ENCODE data around the gene LRRC4C.

LRRC4C gene

DNA sequence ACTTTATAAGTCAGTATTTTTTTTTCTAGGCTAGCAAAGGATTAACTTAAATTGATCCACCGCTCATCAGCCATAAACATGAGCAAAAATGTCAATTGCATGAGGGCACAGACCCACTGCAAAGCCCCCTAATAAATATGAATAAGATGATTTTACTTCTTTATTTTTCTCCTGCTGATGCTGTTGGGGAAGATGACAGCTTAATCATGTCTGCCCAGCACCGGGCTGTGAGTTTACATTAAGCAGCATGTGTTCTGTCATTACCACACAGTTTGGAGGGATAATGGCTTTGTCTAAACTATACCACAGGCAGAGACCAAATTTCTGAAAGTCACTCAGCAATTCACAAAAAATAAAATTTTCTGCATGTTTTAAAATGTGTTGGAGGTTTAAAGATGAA, 346.3 kb downstream of the LRRC4C start:
- peaks cover 4% of the 10 kb centered on the region for H3K9me3 Mint-ChIP-seq

DNA sequence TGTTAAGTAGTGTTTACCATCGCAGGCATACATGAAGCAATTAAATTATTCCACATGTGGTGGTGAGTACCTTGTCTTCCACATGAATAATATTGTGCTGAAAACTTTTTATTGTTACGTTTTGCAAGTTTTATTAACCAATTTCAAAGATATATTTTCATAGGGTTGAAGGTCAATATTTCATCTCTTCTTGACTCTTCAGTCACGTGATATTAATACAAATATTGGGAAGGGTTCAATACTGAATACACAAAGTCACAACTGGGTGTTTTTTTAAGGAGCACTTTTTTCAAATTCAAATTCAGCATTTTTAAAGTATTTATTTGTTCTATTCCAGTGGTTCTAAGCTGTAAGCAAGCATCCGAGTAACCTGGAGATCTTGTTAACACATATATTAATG, 348.9 kb downstream of the LRRC4C start:
- Mint-ChIP-seq H3K4me3 (no peak overlapping the region), H3K27me3 (no peaks in the 10 kb centered on the region), H3K4me1 (ENCODE audit: low read depth) (no peaks in the 10 kb centered on the region), H3K27ac (no peak overlapping the region), H3K9me3 (peaks cover under 1% of the 10 kb centered on the region), H3K36me3 (ENCODE audit: low read depth) (no peaks in the 10 kb centered on the region)

More for the DNA sequence above, 346.3 kb downstream of the LRRC4C start:
- Mint-ChIP-seq H3K4me3 (no peak overlapping the region), H3K27ac (no peak overlapping the region), H3K36me3 (ENCODE audit: low read depth) (no peaks in the 10 kb centered on the region), H3K4me1 (ENCODE audit: low read depth) (no peaks in the 10 kb centered on the region), H3K27me3 (no peaks in the 10 kb centered on the region)

DNA sequence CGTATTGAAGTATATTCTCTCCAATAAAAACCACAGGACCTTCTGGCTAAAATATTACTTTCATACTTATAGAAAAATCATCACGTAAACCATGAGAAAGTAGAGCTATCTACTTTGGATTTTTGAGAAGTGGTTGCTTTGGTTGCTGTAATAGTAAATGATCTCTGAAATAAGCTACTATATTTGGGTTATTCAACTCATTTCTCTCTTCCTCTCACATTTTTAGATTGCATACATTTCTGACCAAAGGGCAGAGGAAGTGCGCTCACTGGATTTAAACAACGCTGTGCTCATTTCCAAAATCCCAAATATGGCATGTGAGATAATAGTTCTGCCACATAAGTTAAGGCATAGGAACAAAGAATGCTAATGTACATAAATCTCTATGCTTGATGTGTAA, 357.0 kb downstream of the LRRC4C start:
- Mint-ChIP-seq H3K4me3 (no peak overlapping the region), H3K4me1 (ENCODE audit: low read depth) (no peaks in the 10 kb centered on the region), H3K27me3 (no peaks in the 10 kb centered on the region), H3K36me3 (ENCODE audit: low read depth) (no peaks in the 10 kb centered on the region), H3K27ac (no peak overlapping the region), H3K9me3 (peaks cover 20% of the 10 kb centered on the region)

GRCh38 chr11:41099654-41100053, 359.8 kb downstream of the LRRC4C start:
- Mint-ChIP-seq H3K27ac (no peak overlapping the region), H3K36me3 (ENCODE audit: low read depth) (no peaks in the 10 kb centered on the region), H3K4me3 (no peak overlapping the region), H3K4me1 (ENCODE audit: low read depth) (no peaks in the 10 kb centered on the region), H3K27me3 (no peaks in the 10 kb centered on the region), H3K9me3 (peaks cover 17% of the 10 kb centered on the region)

DNA sequence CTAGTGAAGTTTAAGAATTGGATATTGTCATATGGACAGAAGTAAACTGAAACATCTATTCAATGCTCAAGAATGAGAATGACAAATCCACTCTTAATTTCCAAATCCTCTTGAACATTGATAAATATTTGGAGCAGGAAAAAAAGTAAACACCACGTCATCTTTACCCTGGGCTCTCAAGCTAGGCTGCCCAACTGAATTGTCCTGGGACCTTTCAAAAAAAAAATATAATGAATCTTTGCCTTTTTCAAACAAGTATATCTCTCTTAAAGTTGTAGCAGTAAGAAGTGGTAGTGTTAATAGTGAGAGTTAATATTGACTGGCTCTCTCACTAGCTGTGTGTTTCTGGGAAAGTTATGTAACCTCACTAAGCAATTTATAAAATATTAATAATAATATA, 374.3 kb downstream of the LRRC4C start:
- H3K4me1 Mint-ChIP-seq (ENCODE audit: low read depth), result no peaks in the 10 kb centered on the region
- H3K9me3 Mint-ChIP-seq, result peaks cover 7% of the 10 kb centered on the region
- no peak overlapping the region for H3K4me3 Mint-ChIP-seq
- no peak overlapping the region for H3K27ac Mint-ChIP-seq
- no peaks in the 10 kb centered on the region for H3K27me3 Mint-ChIP-seq
- no peaks in the 10 kb centered on the region for H3K36me3 Mint-ChIP-seq (ENCODE audit: low read depth)

DNA sequence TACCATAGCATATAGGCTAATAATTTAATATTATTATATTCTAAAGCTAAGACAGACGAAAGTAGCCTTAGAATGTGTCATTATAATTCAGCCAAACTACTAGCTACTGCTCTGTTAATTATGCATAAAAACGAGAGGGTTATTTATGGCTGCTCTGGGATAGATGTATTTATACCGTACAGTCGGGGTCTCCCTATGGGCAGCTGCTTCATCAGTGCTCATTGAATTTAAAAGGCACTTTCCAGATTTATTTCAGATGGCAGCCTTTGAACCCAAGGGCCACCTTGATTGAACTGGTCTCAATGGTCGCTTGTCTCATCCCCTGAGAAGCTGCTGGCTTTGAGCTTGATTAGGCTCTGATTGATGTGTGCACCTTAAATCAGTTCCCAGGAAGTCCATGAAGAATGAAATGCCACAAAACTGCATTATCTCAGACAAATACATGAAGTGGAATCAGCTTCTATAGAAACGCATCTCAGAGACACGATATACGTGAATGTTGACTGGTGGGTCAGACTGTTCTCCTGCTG, 377.6 kb downstream of the LRRC4C start:
- H3K27me3 Mint-ChIP-seq, result no peaks in the 10 kb centered on the region
- H3K4me3 Mint-ChIP-seq, result no peak overlapping the region
- no peak overlapping the region for H3K27ac Mint-ChIP-seq
- peaks cover 7% of the 10 kb centered on the region for H3K9me3 Mint-ChIP-seq
- no peaks in the 10 kb centered on the region for H3K36me3 Mint-ChIP-seq (ENCODE audit: low read depth)
- H3K4me1 Mint-ChIP-seq (ENCODE audit: low read depth), result no peaks in the 10 kb centered on the region

DNA sequence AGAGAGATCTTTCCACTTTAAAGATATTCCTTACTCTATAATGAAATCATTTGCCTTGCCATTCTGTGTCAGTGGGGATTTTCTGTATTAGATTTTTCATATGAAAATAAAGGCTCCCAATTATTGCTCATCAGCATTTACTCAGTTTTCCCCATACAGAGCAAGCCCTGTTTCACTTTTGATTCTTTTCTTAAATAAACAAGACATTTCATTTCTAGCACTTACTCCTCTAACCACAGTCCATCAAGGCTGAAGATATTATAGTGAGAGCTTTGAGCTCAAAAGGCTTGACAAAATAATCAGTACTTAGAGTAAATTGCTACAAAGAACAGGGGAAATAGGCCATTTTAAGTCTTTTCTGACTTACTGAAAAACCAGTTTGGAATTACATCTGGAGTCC, 385.1 kb downstream of the LRRC4C start:
- no peaks in the 10 kb centered on the region for H3K36me3 Mint-ChIP-seq (ENCODE audit: low read depth)
- no peaks in the 10 kb centered on the region for H3K4me1 Mint-ChIP-seq (ENCODE audit: low read depth)
- no peaks in the 10 kb centered on the region for H3K27me3 Mint-ChIP-seq
- H3K27ac Mint-ChIP-seq, result no peak overlapping the region
- peaks cover 26% of the 10 kb centered on the region for H3K9me3 Mint-ChIP-seq
- H3K4me3 Mint-ChIP-seq, result no peak overlapping the region

- peaks cover 32% of the 10 kb centered on the region for H3K9me3 Mint-ChIP-seq
These were observed 394.0 kb downstream of the LRRC4C start for GRCh38 chr11:41065432-41065831.

DNA sequence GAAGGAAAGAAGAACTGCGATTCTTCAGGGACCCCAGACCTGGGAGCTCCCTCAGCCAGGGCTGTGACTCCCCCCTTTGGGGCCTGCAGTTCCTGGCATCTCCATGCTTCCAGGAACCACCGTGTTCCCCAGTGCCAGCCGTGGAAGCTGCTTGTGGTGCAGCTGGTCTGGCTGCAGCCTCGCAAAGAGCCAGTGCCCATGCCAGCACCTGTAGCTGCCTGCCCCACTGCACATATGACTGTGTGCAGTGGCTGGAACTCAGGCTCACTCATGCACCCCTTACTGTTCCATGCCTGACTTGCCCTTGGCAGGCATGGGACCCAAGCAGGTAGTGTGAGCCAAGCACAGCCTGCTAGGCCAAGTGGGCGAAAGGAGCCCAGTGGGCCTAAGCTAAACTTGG, 401.3 kb downstream of the LRRC4C start:
- no peaks in the 10 kb centered on the region for H3K27me3 Mint-ChIP-seq
- no peaks in the 10 kb centered on the region for H3K4me1 Mint-ChIP-seq (ENCODE audit: low read depth)
- peaks cover 7% of the 10 kb centered on the region for H3K9me3 Mint-ChIP-seq
- H3K36me3 Mint-ChIP-seq (ENCODE audit: low read depth), result no peaks in the 10 kb centered on the region
- H3K4me3 Mint-ChIP-seq, result no peak overlapping the region
- H3K27ac Mint-ChIP-seq, result no peak overlapping the region

More at GRCh38 chr11:41065432-41065831, 394.0 kb downstream of the LRRC4C start:
- no peaks in the 10 kb centered on the region for H3K27me3 Mint-ChIP-seq
- H3K36me3 Mint-ChIP-seq (ENCODE audit: low read depth), result no peaks in the 10 kb centered on the region
- no peaks in the 10 kb centered on the region for H3K4me1 Mint-ChIP-seq (ENCODE audit: low read depth)
- H3K27ac Mint-ChIP-seq, result no peak overlapping the region
- H3K4me3 Mint-ChIP-seq, result no peak overlapping the region

DNA sequence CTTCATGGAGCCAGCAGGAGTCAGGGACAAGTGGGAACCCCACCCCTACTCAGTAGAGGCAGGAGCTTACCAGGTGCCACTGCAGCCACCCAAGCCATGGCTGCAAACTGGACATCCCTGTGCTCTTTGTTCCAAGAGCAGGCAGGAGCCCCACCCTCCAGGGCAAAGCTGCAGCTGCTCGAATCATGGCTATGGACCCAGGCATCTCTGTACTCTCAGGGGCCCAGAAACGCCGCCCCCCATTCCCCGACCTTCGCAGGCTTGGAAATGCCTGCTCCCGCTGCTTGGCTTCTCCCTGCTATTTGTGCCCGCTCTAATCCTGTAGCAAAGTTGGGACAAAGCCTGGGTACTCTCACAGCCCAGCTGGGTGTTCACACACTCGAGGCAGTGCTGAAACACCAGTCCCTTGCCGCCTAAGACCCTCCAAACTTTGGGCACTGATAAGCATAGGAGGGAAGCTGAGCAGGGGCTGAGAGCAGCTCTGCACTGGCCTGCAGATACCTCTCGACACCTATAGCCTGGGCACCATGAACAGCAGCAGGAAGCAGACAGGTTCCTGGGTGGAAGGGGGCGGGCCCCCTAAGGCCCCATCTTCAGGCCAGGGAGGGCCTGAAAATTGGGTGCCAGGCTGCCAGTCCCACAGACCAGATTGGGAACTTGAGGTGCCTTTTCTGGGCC, 402.4 kb downstream of the LRRC4C start:
- H3K4me3 Mint-ChIP-seq, result no peak overlapping the region
- H3K4me1 Mint-ChIP-seq (ENCODE audit: low read depth), result no peaks in the 10 kb centered on the region
- peaks cover 6% of the 10 kb centered on the region for H3K9me3 Mint-ChIP-seq
- H3K27ac Mint-ChIP-seq, result no peak overlapping the region
- H3K36me3 Mint-ChIP-seq (ENCODE audit: low read depth), result no peaks in the 10 kb centered on the region
- no peaks in the 10 kb centered on the region for H3K27me3 Mint-ChIP-seq

DNA sequence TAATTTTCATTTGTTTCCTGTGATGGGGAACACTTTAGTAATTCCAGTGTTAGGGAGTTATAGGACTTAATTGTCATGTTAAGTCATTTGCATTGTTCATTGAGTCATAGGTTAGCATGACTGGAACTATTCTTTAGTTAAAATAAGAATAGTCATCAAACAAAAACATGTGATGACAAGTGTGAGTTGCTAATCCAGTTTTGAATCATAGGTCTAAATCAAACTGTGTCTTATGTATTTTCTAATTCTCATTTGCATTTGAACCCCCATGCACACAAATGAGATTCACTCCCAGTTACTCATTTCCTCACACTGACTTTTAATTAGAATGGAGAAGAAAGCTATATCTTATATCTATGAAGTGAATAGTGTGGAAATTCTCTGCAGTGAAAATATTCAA, 405.6 kb downstream of the LRRC4C start:
- H3K4me3 Mint-ChIP-seq, result no peak overlapping the region
- peaks cover 14% of the 10 kb centered on the region for H3K9me3 Mint-ChIP-seq
- no peaks in the 10 kb centered on the region for H3K4me1 Mint-ChIP-seq (ENCODE audit: low read depth)
- no peaks in the 10 kb centered on the region for H3K36me3 Mint-ChIP-seq (ENCODE audit: low read depth)
- H3K27ac Mint-ChIP-seq, result no peak overlapping the region
- no peaks in the 10 kb centered on the region for H3K27me3 Mint-ChIP-seq

DNA sequence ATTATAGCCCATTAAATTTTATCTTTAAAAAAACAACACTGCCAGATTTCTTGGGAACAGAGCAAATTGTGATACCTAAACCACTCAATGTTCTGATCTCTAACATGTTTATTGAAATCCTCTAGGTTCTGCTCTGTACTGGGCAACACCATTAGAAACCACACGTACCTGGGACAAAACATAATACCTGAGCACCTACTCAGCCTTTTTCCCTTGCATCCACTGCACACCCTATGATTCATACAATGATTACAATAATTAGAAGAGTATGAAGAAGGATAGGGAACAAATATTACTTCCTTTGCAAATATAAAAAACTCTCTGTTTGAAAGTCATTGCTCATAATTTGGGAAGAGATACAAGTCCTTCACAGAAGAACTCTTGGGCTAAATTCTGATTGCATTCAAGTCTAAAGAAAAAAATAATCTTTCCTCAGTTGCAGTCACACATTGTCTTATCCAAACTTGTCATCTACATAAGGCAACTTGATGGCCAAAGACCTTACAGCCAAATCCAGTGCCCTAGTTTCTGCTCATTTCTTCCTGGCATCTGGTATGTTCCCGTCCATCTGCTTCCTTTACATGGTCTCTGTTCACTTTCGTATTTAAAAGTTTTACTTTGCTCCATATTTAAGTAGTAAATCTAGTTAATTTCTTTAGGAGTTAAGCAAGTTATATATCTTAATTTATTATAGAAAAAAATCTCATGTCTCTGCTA, 407.4 kb downstream of the LRRC4C start:
- Mint-ChIP-seq H3K36me3 (ENCODE audit: low read depth) (no peaks in the 10 kb centered on the region), H3K27ac (no peak overlapping the region), H3K27me3 (no peaks in the 10 kb centered on the region), H3K4me3 (no peak overlapping the region), H3K9me3 (peaks cover 16% of the 10 kb centered on the region), H3K4me1 (ENCODE audit: low read depth) (no peaks in the 10 kb centered on the region)

DNA sequence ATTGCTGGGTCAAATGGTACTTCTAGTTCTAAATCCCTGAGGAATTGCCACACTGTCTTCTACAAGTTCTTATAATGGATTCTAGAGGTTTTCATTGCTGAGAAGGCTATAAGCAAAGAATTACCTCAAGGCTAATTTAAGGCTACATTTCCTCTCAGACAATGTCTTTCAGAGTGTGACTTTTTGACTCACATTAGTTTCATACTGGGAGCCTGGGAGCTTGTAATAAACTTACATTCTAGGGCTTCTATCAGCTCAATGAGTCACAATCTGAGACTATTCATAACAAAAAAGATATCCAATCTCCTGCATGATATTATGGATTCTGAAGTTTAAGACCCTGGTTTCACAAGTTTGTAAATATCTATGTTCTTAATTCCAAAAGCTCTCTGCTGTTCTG, 408.7 kb downstream of the LRRC4C start:
- no peaks in the 10 kb centered on the region for H3K36me3 Mint-ChIP-seq (ENCODE audit: low read depth)
- no peak overlapping the region for H3K4me3 Mint-ChIP-seq
- no peaks in the 10 kb centered on the region for H3K4me1 Mint-ChIP-seq (ENCODE audit: low read depth)
- no peaks in the 10 kb centered on the region for H3K27me3 Mint-ChIP-seq
- H3K27ac Mint-ChIP-seq, result no peak overlapping the region
- H3K9me3 Mint-ChIP-seq, result peaks cover 16% of the 10 kb centered on the region

DNA sequence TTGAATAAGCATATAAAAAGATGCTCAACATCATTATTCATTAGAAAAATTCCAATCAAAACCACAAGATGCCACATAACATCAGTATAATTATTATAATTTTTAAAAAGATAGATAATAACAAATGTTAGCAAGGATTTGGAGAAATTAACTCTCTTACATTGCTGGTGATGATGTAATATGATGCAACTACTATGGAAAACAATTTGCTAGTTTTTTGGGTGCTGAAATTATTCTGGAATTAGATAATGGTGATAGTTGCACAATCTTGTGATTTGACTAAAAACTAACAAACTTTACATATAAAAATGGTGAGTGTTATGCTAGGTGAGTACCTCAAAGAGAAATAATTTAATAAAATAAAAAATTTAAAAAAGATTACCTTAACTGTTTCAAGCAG, 412.2 kb downstream of the LRRC4C start:
- no peaks in the 10 kb centered on the region for H3K27me3 Mint-ChIP-seq
- no peak overlapping the region for H3K27ac Mint-ChIP-seq
- no peak overlapping the region for H3K4me3 Mint-ChIP-seq
- no peaks in the 10 kb centered on the region for H3K36me3 Mint-ChIP-seq (ENCODE audit: low read depth)
- H3K4me1 Mint-ChIP-seq (ENCODE audit: low read depth), result no peaks in the 10 kb centered on the region
- H3K9me3 Mint-ChIP-seq, result peaks cover 18% of the 10 kb centered on the region

- H3K4me1 Mint-ChIP-seq (ENCODE audit: low read depth), result no peaks in the 10 kb centered on the region
- no peaks in the 10 kb centered on the region for H3K36me3 Mint-ChIP-seq (ENCODE audit: low read depth)
- no peaks in the 10 kb centered on the region for H3K27me3 Mint-ChIP-seq
- no peak overlapping the region for H3K27ac Mint-ChIP-seq
- H3K4me3 Mint-ChIP-seq, result no peak overlapping the region
- peaks cover 14% of the 10 kb centered on the region for H3K9me3 Mint-ChIP-seq
These were observed 414.2 kb downstream of the LRRC4C start for GRCh38 chr11:41045266-41045665.
